GM12878 (cell line): ENCODE data around the gene PRF1. TPM values are rescaled to one million over a fixed set of nuclear protein-coding genes. Genes with fewer than 3 reads are reported as not detected.

ENCODE experiments used
- ATAC-seq: fragments of 200-7000 bp; cut with Tn5 transposase; 3 replicates; pipeline ENCODE4 v1.9.1; 2020; ENCODE audit warnings: mild to moderate bottlenecking, moderate library complexity
- BruUV-seq: library from RNA; stranded (reverse); fragments of 400-500 nt; replicated peaks from 2 replicates; lab custom pipeline; 2021; lab: Mats Ljungman, UMichigan
- CTCF ChIA-PET: fragments of 300-600 bp; sonication (Branson Sonifier 250); formaldehyde crosslinking; extraction: SDS; loops from one replicate; lab custom pipeline; 2021; ENCODE audit warnings: inconsistent platforms; lab: Yijun Ruan, JAX
- POLR2A ChIA-PET: fragments of 350-600 bp; formaldehyde crosslinking; extraction: SDS; loops from one replicate; lab custom pipeline; 2021; ENCODE audit warnings: inconsistent platforms; lab: Charles Lee
- RAD21 ChIA-PET: fragments of 300-600 bp; sonication (Branson Sonifier 250); formaldehyde crosslinking; loops from one replicate; lab custom pipeline; 2023; ENCODE audit warnings: antibody characterized with exemption; ENCODE audit not compliant: unreplicated experiment; lab: Charles Lee
- SMC1A ChIA-PET: fragments of 300-600 bp; sonication (Branson Sonifier 250); formaldehyde crosslinking; loops from one replicate; lab custom pipeline; 2023; ENCODE audit not compliant: unreplicated experiment, uncharacterized antibody; lab: Charles Lee
- DNase-seq: peaks from one replicate; pipeline ENCODE4 v3.0.0-alpha.2; 2011; ENCODE audit warnings: low read depth, low spot score
- FAIRE-seq: peaks from 3 replicates; lab custom pipeline; 2011; peaks lifted over from hg19 to GRCh38; lab: Jason Lieb, UNC
- H2AFZ ChIP-seq: 2 replicates; pipeline ENCODE4 v1.6.0; 2011; ENCODE audit warnings: low read depth, low read length, control low read depth; ENCODE audit not compliant: control insufficient read depth
- H3K27ac ChIP-seq: 2 replicates; pipeline ENCODE4 v1.5.1; 2011; ENCODE audit warnings: control low read depth; ENCODE audit not compliant: control insufficient read depth, insufficient read depth
- H3K27me3 ChIP-seq, 2 experiments: replicated peaks in 1 of 2; 2 replicates each; pipeline versions ENCODE4 v1.6.0 to v1.6.1; 2011; ENCODE audit warnings: low read length in 1 of 2; ENCODE audit not compliant: control insufficient read depth in 2 of 2, insufficient read depth in 2 of 2
- H3K36me3 ChIP-seq, 2 experiments: 2 replicates each; pipeline ENCODE4 v1.5.1; 2011; ENCODE audit warnings: low read length in 1 of 2; ENCODE audit not compliant: control insufficient read depth in 2 of 2, insufficient read depth in 2 of 2
- H3K4me1 ChIP-seq: 2 replicates; pipeline ENCODE4 v1.6.1; 2011; ENCODE audit warnings: mild to moderate bottlenecking, low read length, moderate library complexity, mixed read lengths; ENCODE audit not compliant: control insufficient read depth, insufficient read depth
- H3K4me2 ChIP-seq: 2 replicates; pipeline ENCODE4 v1.6.0; 2011; ENCODE audit warnings: control low read depth; ENCODE audit not compliant: control insufficient read depth, insufficient read depth
- H3K4me3 ChIP-seq: fragments of 200-600 bp; sonication (generic); 2 replicates; pipeline ENCODE4 v1.5.1; 2016
- H3K79me2 ChIP-seq: 2 replicates; pipeline ENCODE4 v1.6.0; 2011; ENCODE audit warnings: low read length; ENCODE audit not compliant: control insufficient read depth, insufficient read depth
- H3K9ac ChIP-seq: 2 replicates; pipeline ENCODE4 v1.8.0; 2011; ENCODE audit warnings: low read length, control low read depth, mixed read lengths; ENCODE audit not compliant: control insufficient read depth, insufficient read depth
- H3K9me3 ChIP-seq: replicated peaks from 3 replicates; pipeline ENCODE4 v1.5.1; 2011; ENCODE audit warnings: mild to moderate bottlenecking, low read length; ENCODE audit not compliant: control insufficient read depth, insufficient read depth
- H4K20me1 ChIP-seq: 2 replicates; pipeline ENCODE4 v1.6.0; 2011; ENCODE audit not compliant: control insufficient read depth, insufficient read depth
- IKZF1 ChIP-seq: fragments of 450-650 bp; conservative IDR thresholded peaks from 2 replicates; pipeline ENCODE4 v1.6.1; 2017; ENCODE audit warnings: antibody characterized with exemption, mild to moderate bottlenecking
- IKZF2 ChIP-seq, 2 experiments: fragments of 450-650 bp; IDR thresholded peaks; 2 replicates each; pipeline ENCODE4 v1.6.1; 2017; ENCODE audit warnings: mild to moderate bottlenecking in 2 of 2, moderate library complexity in 2 of 2
- MXI1 ChIP-seq: fragments of 150-350 bp; IDR thresholded peaks from 2 replicates; pipeline ENCODE4 v1.6.1; 2011; ENCODE audit warnings: low read depth, mild to moderate bottlenecking, inconsistent platforms, low read length, improper control_type of control experiment
- PML ChIP-seq: IDR thresholded peaks from 2 replicates; pipeline ENCODE4 v1.6.1; 2012; ENCODE audit warnings: low read length, inconsistent platforms
- SRF ChIP-seq, 2 experiments: IDR thresholded peaks; 2 replicates each; pipeline ENCODE4 v1.6.1; 2011; ENCODE audit warnings: low read depth in 2 of 2, low read length in 2 of 2, mild to moderate bottlenecking in 1 of 2, moderate library complexity in 1 of 2
- ZNF24 ChIP-seq: fragments of 450-650 bp; IDR thresholded peaks from 2 replicates; pipeline ENCODE4 v1.6.1; 2017; ENCODE audit warnings: antibody characterized with exemption, mild to moderate bottlenecking
- WGBS: methylation state at CpG from one replicate; pipeline ENCODE4 v1.1.6; 2016; ENCODE audit warnings: low lambda C conversion rate; ENCODE audit not compliant: insufficient replicate concordance, insufficient coverage; ENCODE audit errors: missing lambda C conversion rate; 5-methylcytosine and 5-hydroxymethylcytosine counted together
- in situ Hi-C: fragments of 300-500 bp; cut with MboI; formaldehyde crosslinking; loops from 9 replicates; pipeline ENCODE4 v1.14.3; 2018; ENCODE audit warnings: mixed read lengths
- intact Hi-C: fragments of 100-400 bp; cut with micrococcal nuclease; formaldehyde crosslinking; loops from one replicate; pipeline ENCODE4 v1.14.2; 2022; ENCODE audit not compliant: unreplicated experiment
- polyA plus RNA-seq, 11 experiments: library from polyadenylated mRNA; depleted of rRNA in 4 of 11; unstranded in 6 of 11; stranded (reverse) in 5 of 11; fragments of >200 nt; fragmentation: Nextera tagmentation in 4 of 11; fragmentation: Illumina TruSeq in 1 of 11; extraction: Ambion mirVana in 4 of 11; extraction: Trizol in 1 of 11; gene quantifications; 1 replicate in 1 of 11; 2 replicates in 10 of 11; pipeline versions ENCODE4 v1.2.1 to v1.2.3, GENCODE V29; 2011 to 2016; ENCODE audit warnings: inconsistent platforms in 2 of 11, missing spikeins in 2 of 11, low read depth in 1 of 11
- total RNA-seq, 4 experiments: library from RNA; depleted of rRNA in 3 of 4; stranded (reverse); fragments of >200 nt in 3 of 4; fragmentation: Illumina TruSeq in 1 of 4; extraction: Trizol in 1 of 4; gene quantifications; 2 replicates each; pipeline versions ENCODE4 v1.2.1 to v1.2.3, GENCODE V29; 2013 to 2021
- TF ChIP-seq, protein P1 (sequence below): IDR thresholded peaks from 2 replicates; pipeline ENCODE4 v1.6.1; 2012; ENCODE audit warnings: low read depth, low read length, improper control_type of control experiment

PRF1 gene
- total and polyA plus RNA-seq, 10 of the 15 experiments (the other 5 are each of a cell fraction or from before 2014, with no cell fraction given): 0.84 to 15.7 (median 1.3) TPM

DNA sequence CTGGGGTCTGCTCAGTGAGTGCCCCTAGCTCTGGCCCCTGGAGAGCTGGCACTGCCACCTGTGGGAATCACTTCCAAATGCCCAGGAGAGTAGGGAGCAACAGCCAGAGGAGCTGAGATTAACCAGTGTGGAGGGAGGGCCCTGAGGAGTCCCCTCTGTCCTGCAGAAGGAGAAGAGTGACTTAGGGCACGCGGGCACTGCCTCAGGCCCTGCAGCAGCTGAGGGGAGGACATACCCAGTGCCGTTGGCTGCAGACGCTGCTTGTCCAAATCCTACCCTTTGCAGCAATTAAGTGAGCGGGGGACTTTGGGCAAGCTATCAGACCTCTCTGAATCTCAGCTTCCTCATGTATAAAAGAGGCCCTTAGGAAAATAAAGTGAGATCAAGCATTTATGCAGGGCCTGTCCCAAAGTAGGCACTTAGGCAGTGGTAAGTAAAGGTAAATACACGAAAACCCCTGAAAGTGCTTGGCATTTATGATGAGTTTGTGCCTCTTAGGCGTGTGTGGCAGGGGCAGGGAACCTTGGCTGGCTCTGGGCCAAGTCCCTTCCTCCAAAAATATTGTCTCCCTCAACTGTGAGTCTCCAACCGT is 16.9 kb downstream of the PRF1 start:
- H4K20me1 ChIP-seq: no peaks in the 10 kb centered on the region
- RAD21 ChIA-PET: interaction anchor here (0.5 to 4.9 kb wide), 5 partner anchors 9 to 71 kb away, joined by 3 to 35 read pairs (median 4); no protein-coding TSS in a partner anchor
- H3K36me3 ChIP-seq: no peaks in the 10 kb centered on the region
- POLR2A ChIA-PET: interaction anchor here (3.4 to 4.6 kb wide), 2 partner anchors 7 to 10 kb away, joined by 12 to 23 read pairs; no protein-coding TSS in a partner anchor
- no peaks in the 10 kb centered on the region for H3K79me2 ChIP-seq
- SMC1A ChIA-PET: interaction anchor here (0.7 to 6.6 kb wide), 5 partner anchors 7 to 96 kb away, joined by 3 to 46 read pairs (median 7); no protein-coding TSS in a partner anchor
- ATAC-seq (no peak), FAIRE-seq (no peak), DNase-seq (no peak)
- CTCF ChIA-PET: interaction anchor here (0.7 to 1.0 kb wide), 2 partner anchors 8 to 470 kb away, joined by 3 read pairs; no protein-coding TSS in a partner anchor
- no peak overlapping the region for H3K27ac ChIP-seq
- H3K4me1 ChIP-seq: peaks cover 32% of the 10 kb centered on the region
- H3K4me2 ChIP-seq: no peak overlapping the region
- TF ChIP-seq IKZF1 (peak; percentile 14; the same call in 1 of the 2 replicates), IKZF2 (IDR thresholded peaks at IDR 0.05) (0 out of 4 replicates have a peak, but pooled peaks of 1 of the 2 experiments have one; percentile 14), MXI1 (no peak), ZNF24 (no peak)
- H3K4me3 ChIP-seq: no peak overlapping the region
- in situ Hi-C loops (no loop called here), intact Hi-C loops (no loop called here)
- H3K27me3 ChIP-seq: no peaks in the 10 kb centered on the region
- no TSS peak for BruUV-seq
- H2AFZ ChIP-seq: no peak overlapping the region
- 71% methylated on average over 8 of the region's 8 CpGs for WGBS
- H3K9ac ChIP-seq: no peak overlapping the region
- no peaks in the 10 kb centered on the region for H3K9me3 ChIP-seq

DNA sequence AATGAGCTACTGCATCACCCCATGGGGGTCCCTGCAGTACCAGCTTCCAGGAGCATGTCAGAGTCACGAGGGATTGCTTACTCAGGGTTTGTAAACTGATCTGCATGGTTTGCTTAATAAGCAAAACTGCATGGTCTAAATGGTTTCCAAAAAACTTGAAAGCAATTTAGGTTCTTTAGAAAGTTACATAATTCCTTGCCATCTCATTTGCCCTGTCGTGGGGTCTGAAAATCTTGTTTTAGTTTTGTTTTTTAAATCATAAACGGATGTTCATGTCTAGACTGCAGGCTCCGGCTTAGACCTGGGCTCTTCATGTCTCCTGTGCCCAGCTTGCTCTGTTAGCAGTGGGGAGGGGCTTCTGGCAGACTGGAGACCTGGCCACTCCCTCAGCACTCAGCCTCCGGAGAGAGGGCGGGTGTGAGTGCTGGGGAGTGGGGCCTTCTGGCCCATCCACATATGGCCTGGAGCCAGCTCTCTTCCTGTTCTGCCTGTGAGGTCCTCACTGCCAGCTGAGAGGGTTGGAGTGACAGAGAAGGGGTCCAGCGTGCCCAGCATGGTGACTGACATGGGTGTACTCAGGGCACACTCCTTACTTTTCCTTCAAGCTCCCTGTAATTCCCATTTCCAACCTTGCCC is 17.5 kb downstream of the PRF1 start:
- no peaks in the 10 kb centered on the region for H3K9me3 ChIP-seq
- FAIRE-seq (no peak), DNase-seq (no peak), ATAC-seq (peak; percentile 13; the same call in 2 of the 3 replicates)
- no TSS peak for BruUV-seq
- H3K36me3 ChIP-seq: no peaks in the 10 kb centered on the region
- WGBS: 75% methylated on average over 7 of the region's 7 CpGs
- SMC1A ChIA-PET: interaction anchor here (0.7 to 6.6 kb wide), 3 partner anchors 9 to 73 kb away, joined by 4 to 46 read pairs (median 7); no protein-coding TSS in a partner anchor
- POLR2A ChIA-PET: interaction anchor here (4.6 kb wide), 1 partner anchor 9 kb away, joined by 23 read pairs; no protein-coding TSS in a partner anchor
- H3K27me3 ChIP-seq: no peaks in the 10 kb centered on the region
- intact Hi-C loops (no loop called here), in situ Hi-C loops (no loop called here)
- CTCF ChIA-PET: interaction anchor here (0.7 to 1.8 kb wide), 3 partner anchors 26 to 1682 kb away, joined by 3 to 5 read pairs (median 3); no protein-coding TSS in a partner anchor
- RAD21 ChIA-PET: interaction anchor here (0.9 to 1.3 kb wide), 2 partner anchors 9 to 13 kb away, joined by 3 to 4 read pairs; no protein-coding TSS in a partner anchor
- no peaks in the 10 kb centered on the region for H3K79me2 ChIP-seq
- no peak overlapping the region for H3K27ac ChIP-seq
- H2AFZ ChIP-seq: no peak overlapping the region
- no peak overlapping the region for H3K4me2 ChIP-seq
- peaks cover 28% of the 10 kb centered on the region for H3K4me1 ChIP-seq
- peak; percentile 84 to 87 for TF ChIP-seq SRF (IDR thresholded peaks at IDR 0.05; ENCODE audit: low read depth in 2 of 2, low read length in 2 of 2)
- TF ChIP-seq PML: no peak
- TF ChIP-seq, protein P1, sequence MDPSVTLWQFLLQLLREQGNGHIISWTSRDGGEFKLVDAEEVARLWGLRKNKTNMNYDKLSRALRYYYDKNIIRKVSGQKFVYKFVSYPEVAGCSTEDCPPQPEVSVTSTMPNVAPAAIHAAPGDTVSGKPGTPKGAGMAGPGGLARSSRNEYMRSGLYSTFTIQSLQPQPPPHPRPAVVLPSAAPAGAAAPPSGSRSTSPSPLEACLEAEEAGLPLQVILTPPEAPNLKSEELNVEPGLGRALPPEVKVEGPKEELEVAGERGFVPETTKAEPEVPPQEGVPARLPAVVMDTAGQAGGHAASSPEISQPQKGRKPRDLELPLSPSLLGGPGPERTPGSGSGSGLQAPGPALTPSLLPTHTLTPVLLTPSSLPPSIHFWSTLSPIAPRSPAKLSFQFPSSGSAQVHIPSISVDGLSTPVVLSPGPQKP: 0 out of 2 replicates have a peak, but pooled peaks have one; percentile 38
- TF ChIP-seq, all 136 proteins: peak for 2
- Histone ChIP-seq H3K4me3 (no peak overlapping the region), H3K9ac (no peak overlapping the region), H4K20me1 (no peaks in the 10 kb centered on the region)
